Stimulated activated CD8-positive, alpha-beta memory T cell treated with anti-CD3 and anti-CD28 coated beads, Interleukin-4, amount 100 ng/mL, for 24 hours (primary cell): ENCODE results near the gene NOMO2.
"Not testable (repeated sequence)": the region's sequence is repeated elsewhere in the genome, so short reads cannot be mapped to it uniquely, and the experiment has no call there.

Experiments used
- DNase-seq: peaks from one replicate; pipeline ENCODE4 v3.0.0-alpha.2; 2020; ENCODE audit warnings: low read depth

NOMO2 gene

GRCh38 chr16:18518536-18519283 lies 43.2 kb downstream of the NOMO2 start:
- not testable (repeated sequence) for DNase-seq

GRCh38 chr16:18498430-18498829 lies 63.5 kb downstream of the NOMO2 start:
- DNase-seq: not testable (repeated sequence)

- DNase-seq: not testable (repeated sequence)
These were observed 64.9 kb downstream of the NOMO2 start for GRCh38 chr16:18497032-18497431.

DNA sequence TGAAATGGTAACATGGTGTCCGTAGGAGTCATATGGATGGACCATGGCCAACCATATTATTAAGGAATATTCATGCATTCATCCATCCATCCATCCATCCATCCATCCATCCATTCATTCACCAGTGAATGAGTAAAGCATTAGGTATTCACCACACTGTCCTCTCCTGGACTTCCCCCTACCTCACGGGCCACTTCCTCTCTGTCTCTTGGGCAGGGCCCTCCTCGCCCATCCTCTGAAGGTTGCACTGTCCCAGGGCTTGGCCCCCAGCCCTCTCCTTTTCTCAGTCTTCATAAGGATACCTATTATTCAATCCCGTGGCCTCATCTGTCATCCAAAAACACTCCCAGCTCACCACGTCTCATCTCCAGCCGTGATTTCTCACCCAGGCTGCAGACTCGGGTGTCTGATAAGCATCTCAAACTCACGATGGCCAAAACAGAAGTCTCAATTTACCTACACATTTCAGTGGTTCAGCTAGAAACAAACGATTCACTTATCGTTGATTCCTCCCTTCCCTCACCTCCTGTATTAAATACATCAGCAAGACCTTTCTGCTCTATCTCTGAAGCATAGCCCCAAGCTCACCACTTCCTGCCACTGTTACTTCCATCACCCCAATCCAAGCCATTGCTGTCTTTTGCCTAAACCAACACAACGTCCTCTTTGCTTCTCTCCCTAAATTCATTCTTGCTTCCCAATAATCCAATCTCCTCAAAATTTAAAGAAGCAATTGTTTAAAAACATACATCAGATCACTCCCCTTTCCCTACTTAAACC lies 69.6 kb downstream of the NOMO2 start:
- not testable (repeated sequence) for DNase-seq

DNA sequence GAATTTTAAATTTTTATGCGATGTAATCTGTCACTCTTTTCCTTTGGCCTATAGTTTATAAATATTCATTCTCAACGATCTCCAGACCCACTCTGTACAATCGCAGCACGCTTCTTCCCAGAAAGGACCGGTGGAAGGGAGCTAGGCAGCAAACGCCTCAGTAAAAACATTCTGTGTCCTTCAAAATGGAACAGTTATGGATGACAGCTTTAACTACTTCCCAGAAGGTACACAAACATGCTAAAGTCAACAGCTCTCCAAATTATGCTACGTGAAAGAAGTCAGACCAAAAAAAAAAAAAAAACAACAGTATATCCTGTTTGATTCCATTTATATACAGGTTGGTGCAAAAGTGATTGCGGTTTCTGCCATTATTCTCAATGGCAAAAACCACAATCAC lies 125.9 kb downstream of the NOMO2 start:
- DNase-seq: not testable (repeated sequence)

GRCh38 chr16:18415827-18416226 lies 146.1 kb downstream of the NOMO2 start:
- not testable (repeated sequence) for DNase-seq

- not testable (repeated sequence) for DNase-seq
These were observed 152.2 kb downstream of the NOMO2 start for GRCh38 chr16:18409532-18410293.

DNA sequence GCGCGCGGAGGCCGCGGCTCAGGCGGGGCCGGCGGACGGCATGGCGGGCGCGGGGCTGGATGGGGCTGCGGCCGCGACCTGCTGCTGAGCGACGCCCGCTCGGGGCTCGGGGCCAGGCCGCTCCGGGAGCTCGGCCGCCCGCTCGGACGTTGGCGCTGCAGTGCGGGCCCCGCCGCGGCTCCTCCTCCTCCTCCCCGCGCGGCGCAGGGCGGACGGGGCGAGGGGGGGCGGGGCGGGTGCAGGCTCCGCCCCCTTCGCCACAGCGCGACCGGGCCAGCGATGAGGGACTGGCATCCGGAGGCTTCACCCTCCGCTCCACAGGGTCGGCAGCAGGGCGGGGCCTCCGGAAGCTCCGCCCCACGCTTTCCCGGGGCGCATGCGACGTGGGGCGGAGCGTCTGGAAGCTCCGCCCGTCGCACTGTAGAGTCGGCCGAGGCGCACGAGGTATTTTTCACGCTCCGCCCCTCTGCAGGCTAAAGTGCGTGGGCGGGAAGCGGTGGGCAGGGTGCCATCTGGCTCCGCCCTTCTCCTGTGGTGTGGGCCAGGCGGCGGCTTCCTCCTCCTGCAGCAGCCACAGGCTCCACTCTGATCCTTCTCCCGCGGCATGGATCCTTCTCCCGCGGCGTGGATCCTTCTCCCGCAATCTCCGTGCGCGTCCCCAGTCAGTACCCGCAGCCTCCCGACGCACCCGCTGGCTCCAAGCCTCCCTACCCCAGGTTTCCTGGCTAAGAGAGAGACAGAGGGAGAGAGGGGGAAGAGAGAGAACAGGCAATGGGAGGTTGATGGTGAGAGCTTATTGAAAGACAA lies 159.8 kb downstream of the NOMO2 start:
- DNase-seq: not testable (repeated sequence)

DNA sequence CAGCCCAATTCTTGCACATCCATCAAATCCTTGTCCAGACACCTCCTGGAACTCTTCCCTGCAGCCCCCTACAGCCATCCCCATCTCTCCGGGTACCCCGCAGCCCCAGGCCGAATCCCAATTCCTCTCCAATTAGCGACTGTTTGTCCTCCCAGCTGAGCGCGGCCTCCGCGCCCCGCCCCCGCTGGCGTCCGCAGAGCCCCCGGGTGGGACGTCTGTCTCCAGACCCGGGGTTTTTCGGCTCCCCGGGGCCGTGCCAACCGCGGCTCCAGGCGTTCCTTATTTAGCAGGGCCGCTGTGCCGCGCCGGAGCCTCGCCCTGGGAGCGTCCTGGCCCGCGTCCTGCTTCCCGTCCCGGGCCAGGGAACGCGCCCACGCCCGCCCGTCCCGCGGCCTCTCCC lies 160.7 kb downstream of the NOMO2 start:
- not testable (repeated sequence) for DNase-seq

- DNase-seq: not testable (repeated sequence)
These were observed 167.5 kb downstream of the NOMO2 start for GRCh38 chr16:18394363-18394762.

GRCh38 chr16:18387767-18388166 lies 174.1 kb downstream of the NOMO2 start:
- DNase-seq: not testable (repeated sequence)

DNA sequence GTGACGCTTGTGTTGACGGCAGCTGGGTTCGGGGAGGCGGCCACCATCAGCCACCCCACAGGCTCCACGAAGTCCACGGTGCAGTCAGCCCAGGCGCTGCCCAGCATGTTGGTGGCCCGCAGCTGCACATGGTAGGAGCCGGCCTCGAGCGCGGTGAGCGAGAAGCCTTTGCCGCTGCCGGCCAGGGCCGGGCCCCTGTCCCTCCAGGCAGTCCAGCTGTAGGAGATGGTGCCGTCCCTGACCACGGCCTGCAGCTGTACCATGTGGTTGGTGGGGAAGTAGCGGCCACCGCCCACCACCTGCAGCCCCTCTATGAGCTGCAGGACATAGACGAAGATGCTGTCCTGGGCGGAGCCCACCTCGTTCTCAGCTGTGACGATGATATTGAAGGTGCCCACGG lies 175.4 kb downstream of the NOMO2 start:
- DNase-seq: not testable (repeated sequence)

- DNase-seq: not testable (repeated sequence)
These were observed 176.6 kb downstream of the NOMO2 start for GRCh38 chr16:18385285-18385684.

DNA sequence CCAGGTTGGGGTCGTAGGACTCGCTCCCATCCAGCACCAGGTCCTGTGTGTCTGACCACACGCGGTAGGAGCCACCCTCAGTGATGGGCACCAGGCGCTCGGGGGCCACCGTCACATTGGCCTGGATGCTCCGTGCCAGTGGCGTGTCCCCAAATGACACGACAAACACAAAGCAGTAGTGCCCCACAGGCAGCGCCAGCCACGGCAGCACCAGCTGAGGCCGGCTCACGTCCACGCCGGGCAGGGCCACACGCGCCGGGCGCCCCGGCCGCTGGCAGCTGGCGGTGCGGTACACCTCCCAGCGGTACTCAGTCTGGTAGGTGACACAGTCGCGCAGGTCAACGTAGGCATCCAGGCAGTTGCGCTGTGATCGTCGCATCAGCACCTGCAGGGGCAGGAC lies 177.0 kb downstream of the NOMO2 start:
- not testable (repeated sequence) for DNase-seq

DNA sequence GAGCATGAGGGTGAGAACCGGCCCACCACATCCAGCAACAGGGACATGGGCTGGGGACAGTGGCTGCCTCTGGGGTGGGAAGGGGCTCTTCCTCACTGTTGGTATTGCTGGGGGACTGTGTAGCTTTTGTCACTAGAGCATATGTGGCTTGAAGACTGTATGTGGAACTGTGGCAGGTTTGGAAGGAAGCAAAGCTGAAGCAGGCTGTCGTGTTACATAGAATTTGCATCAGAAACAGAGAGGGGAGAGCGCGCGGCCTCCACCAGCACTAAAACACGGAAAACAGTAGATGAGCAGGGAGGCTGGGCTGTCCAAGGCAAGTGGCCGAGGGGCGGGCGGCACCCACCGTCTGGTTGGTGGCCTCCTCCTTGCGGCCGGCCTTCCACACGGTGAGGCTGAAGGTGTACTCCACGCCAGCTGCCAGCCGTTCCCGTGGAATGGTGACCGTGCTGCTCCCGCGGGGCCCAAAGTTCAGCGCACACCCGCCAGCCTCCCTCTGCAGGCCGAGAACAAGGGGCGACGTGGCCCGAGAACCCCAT lies 177.7 kb downstream of the NOMO2 start:
- DNase-seq: not testable (repeated sequence)

DNA sequence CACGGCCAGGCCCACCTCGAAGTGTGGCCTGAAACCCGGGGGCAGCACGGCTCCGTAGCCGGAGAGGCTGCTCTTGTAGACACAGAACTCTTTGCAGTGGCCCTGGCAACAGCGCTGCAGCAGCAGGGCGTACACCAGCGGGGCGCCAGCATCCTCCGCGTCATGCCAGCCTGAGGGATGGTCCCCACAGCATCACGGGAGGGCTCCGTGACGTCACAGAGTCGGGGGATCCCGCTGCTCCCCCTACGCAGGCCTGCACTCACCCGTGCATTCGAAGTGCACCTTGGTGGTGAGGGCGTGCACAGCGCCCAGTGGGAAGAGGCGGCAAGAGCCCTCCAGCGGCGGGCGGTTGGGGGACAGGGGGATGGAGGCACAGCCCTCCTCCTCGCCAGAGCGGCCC lies 179.2 kb downstream of the NOMO2 start:
- DNase-seq: not testable (repeated sequence)
